A549 (cell line): ENCODE measurements around the gene GNAL. TPM values are rescaled to one million over a fixed set of nuclear protein-coding genes. Genes with fewer than 3 reads are reported as not detected.

ENCODE experiments used
- ATAC-seq, 2 experiments: fragments of 200-7000 bp in 1 of 2; fragments of >200 bp in 1 of 2; cut with Nextera tagmentation in 1 of 2; cut with Tn5 transposase in 1 of 2; 3 replicates each; pipeline versions ENCODE4 v1.8.0 to v1.9.1; 2018 to 2020; ENCODE audit warnings: mild to moderate bottlenecking in 1 of 2, moderate library complexity in 1 of 2
- CTCF ChIA-PET: fragments of 300-600 bp; sonication (Branson Sonifier 250); formaldehyde crosslinking; extraction: SDS; loops from one replicate; lab custom pipeline; 2021; ENCODE audit warnings: antibody characterized with exemption, inconsistent platforms; lab: Yijun Ruan, JAX
- POLR2A ChIA-PET: fragments of 350-600 bp; formaldehyde crosslinking; extraction: SDS; loops from one replicate; lab custom pipeline; 2021; ENCODE audit warnings: antibody characterized with exemption, inconsistent platforms; lab: Yijun Ruan, JAX
- DNase-seq, 2 experiments: peaks; one replicate each; pipeline versions ENCODE4 v3.0.0 to v3.0.0-alpha.2; 2011 to 2016; ENCODE audit warnings: low read depth in 1 of 2, low spot score in 1 of 2
- FAIRE-seq: peaks from 2 replicates; lab custom pipeline; 2011; peaks lifted over from hg19 to GRCh38; lab: Jason Lieb, UNC
- H3K27ac ChIP-seq, 2 experiments: fragments of >200 bp; sonication (Bioruptor Twin); formaldehyde crosslinking; 3 replicates each; pipeline ENCODE4 v1.5.1; 2016 to 2017
- H3K4me1 ChIP-seq: fragments of >200 bp; sonication (Bioruptor Twin); formaldehyde crosslinking; 3 replicates; pipeline ENCODE4 v1.6.1; 2016
- H3K4me2 ChIP-seq: fragments of >200 bp; sonication (Bioruptor Twin); formaldehyde crosslinking; 3 replicates; pipeline ENCODE4 v1.6.1; 2016
- H3K4me3 ChIP-seq: fragments of >200 bp; sonication (Bioruptor Twin); formaldehyde crosslinking; 3 replicates; pipeline ENCODE4 v1.5.1; 2016
- H3K9me3 ChIP-seq: fragments of >200 bp; sonication (Bioruptor Twin); formaldehyde crosslinking; 3 replicates; pipeline ENCODE4 v1.6.1; 2016
- CBX2 ChIP-seq: fragments of 200-600 bp; sonication (generic); IDR thresholded peaks from 2 replicates; pipeline ENCODE4 v1.6.1; 2016; ENCODE audit warnings: low read depth, mild to moderate bottlenecking, borderline replicate concordance
- CEBPB ChIP-seq, 2 experiments: fragments of >200 bp in 1 of 2; sonication (Bioruptor Twin) in 1 of 2; formaldehyde crosslinking in 1 of 2; IDR thresholded peaks; 2 replicates each; pipeline ENCODE4 v1.6.1; 2012 to 2016
- ESRRA ChIP-seq: fragments of 150-350 bp; IDR thresholded peaks from 2 replicates; pipeline ENCODE4 v1.6.1; 2014; ENCODE audit warnings: mild to moderate bottlenecking, low read length, borderline replicate concordance
- FOSB ChIP-seq: fragments of 250-450 bp; sonication (Bioruptor Pico); IDR thresholded peaks from 2 replicates; pipeline ENCODE4 v1.5.0; 2020; ENCODE audit warnings: mild to moderate bottlenecking, moderate library complexity
- HEYL ChIP-seq: fragments of 250-450 bp; sonication (Bioruptor Pico); IDR thresholded peaks from 2 replicates; pipeline ENCODE4 v1.8.0; 2021; ENCODE audit warnings: mild to moderate bottlenecking, moderate library complexity
- HOXA7 ChIP-seq: fragments of 250-450 bp; sonication (Bioruptor Pico); IDR thresholded peaks from 2 replicates; pipeline ENCODE4 v1.5.0; 2020; ENCODE audit warnings: mild to moderate bottlenecking, moderate library complexity
- JUNB ChIP-seq: fragments of >200 bp; sonication (Bioruptor Twin); formaldehyde crosslinking; IDR thresholded peaks from 2 replicates; pipeline ENCODE4 v1.6.1; 2016
- KDM1A ChIP-seq: fragments of 200-600 bp; sonication (generic); IDR thresholded peaks from 2 replicates; pipeline ENCODE4 v1.6.1; 2016; ENCODE audit warnings: low read depth, mild to moderate bottlenecking
- KDM5A ChIP-seq: fragments of 200-600 bp; sonication (generic); IDR thresholded peaks from 2 replicates; pipeline ENCODE4 v1.6.1; 2016; ENCODE audit warnings: antibody characterized with exemption, mild to moderate bottlenecking
- MAZ ChIP-seq: fragments of 150-350 bp; IDR thresholded peaks from 2 replicates; pipeline ENCODE4 v1.6.1; 2014; ENCODE audit warnings: antibody characterized with exemption, low read depth, low read length, borderline replicate concordance
- NFE2L2 ChIP-seq: fragments of 150-350 bp; conservative IDR thresholded peaks from 2 replicates; pipeline ENCODE4 v1.6.1; 2014; ENCODE audit warnings: low read length
- PBX3 ChIP-seq: IDR thresholded peaks from 2 replicates; pipeline ENCODE4 v1.6.1; 2012
- PHF8 ChIP-seq: fragments of 200-600 bp; sonication (generic); IDR thresholded peaks from 2 replicates; pipeline ENCODE4 v1.6.1; 2016; ENCODE audit warnings: low read depth, mild to moderate bottlenecking, antibody characterized with exemption, moderate library complexity, borderline replicate concordance
- POLR2AphosphoS2 ChIP-seq: conservative IDR thresholded peaks from 2 replicates; pipeline ENCODE4 v1.6.1; 2012; ENCODE audit warnings: low read length, improper control_type of control experiment, inconsistent platforms
- RCOR1 ChIP-seq: fragments of 150-350 bp; IDR thresholded peaks from 2 replicates; pipeline ENCODE4 v1.6.1; 2014; ENCODE audit warnings: antibody characterized with exemption, low read length, low read depth
- REST ChIP-seq: fragments of 200-600 bp; sonication (generic); IDR thresholded peaks from 2 replicates; pipeline ENCODE4 v1.6.1; 2016; ENCODE audit warnings: antibody characterized with exemption, mild to moderate bottlenecking, moderate library complexity
- SMC3 ChIP-seq: fragments of >200 bp; sonication (Bioruptor Twin); formaldehyde crosslinking; IDR thresholded peaks from 3 replicates; pipeline ENCODE4 v1.6.1; 2018; ENCODE audit warnings: inconsistent platforms
- TFCP2L1 ChIP-seq: fragments of 250-450 bp; sonication (Bioruptor Pico); IDR thresholded peaks from 2 replicates; pipeline ENCODE4 v1.5.0; 2021; ENCODE audit warnings: mild to moderate bottlenecking
- USF2 ChIP-seq: fragments of 450-650 bp; IDR thresholded peaks from 2 replicates; pipeline ENCODE4 v1.6.1; 2014; ENCODE audit warnings: antibody characterized with exemption
- ZFP36 ChIP-seq: fragments of 450-650 bp; IDR thresholded peaks from 2 replicates; pipeline ENCODE4 v1.6.1; 2014; ENCODE audit warnings: borderline replicate concordance; ENCODE audit not compliant: partially characterized antibody
- ZSCAN20 ChIP-seq: fragments of 250-450 bp; sonication (Bioruptor Pico); IDR thresholded peaks from 2 replicates; pipeline ENCODE4 v1.8.0; 2022; ENCODE audit warnings: mild to moderate bottlenecking, moderate library complexity
- WGBS: methylation state at CpG from one replicate; pipeline ENCODE4 v1.1.6; 2017; ENCODE audit errors: missing lambda C conversion rate; 5-methylcytosine and 5-hydroxymethylcytosine counted together
- polyA plus RNA-seq, 4 experiments: library from polyadenylated mRNA; depleted of rRNA in 3 of 4; stranded (reverse); fragments of >200 nt; fragmentation: RNase III in 1 of 4; extraction: RNeasy Plus Mini Kit Qiagen cat#74134 plus additional on column Dnase treatment in 1 of 4; gene quantifications; 2 replicates in 3 of 4; 3 replicates in 1 of 4; pipeline ENCODE4 v1.2.3, GENCODE V29; 2011 to 2017
- TF ChIP-seq, protein P1 (sequence below): fragments of >200 bp; sonication (Bioruptor Twin); formaldehyde crosslinking; IDR thresholded peaks from 3 replicates; pipeline ENCODE4 v1.6.1; 2016
- TF ChIP-seq, protein P2 (sequence below): IDR thresholded peaks from 2 replicates; pipeline ENCODE4 v1.6.1; 2012

GNAL gene
- polyA plus RNA-seq, 2 of the 4 experiments (the other 2 are of a cell fraction): 5.1 to 12.9 TPM

- WGBS: 87% methylated on average over 2 of the region's 2 CpGs
- FAIRE-seq (no peak), ATAC-seq (no peak), DNase-seq (no peak)
- Histone ChIP-seq H3K4me3 (no peak overlapping the region), H3K9me3 (no peaks in the 10 kb centered on the region), H3K4me1 (peaks cover 18% of the 10 kb centered on the region), H3K4me2 (no peak overlapping the region), H3K27ac (no peak overlapping the region)
- TF ChIP-seq USF2: no peak
- no peak for TF ChIP-seq ESRRA
- no peak for TF ChIP-seq PBX3
- TF ChIP-seq, protein P1, sequence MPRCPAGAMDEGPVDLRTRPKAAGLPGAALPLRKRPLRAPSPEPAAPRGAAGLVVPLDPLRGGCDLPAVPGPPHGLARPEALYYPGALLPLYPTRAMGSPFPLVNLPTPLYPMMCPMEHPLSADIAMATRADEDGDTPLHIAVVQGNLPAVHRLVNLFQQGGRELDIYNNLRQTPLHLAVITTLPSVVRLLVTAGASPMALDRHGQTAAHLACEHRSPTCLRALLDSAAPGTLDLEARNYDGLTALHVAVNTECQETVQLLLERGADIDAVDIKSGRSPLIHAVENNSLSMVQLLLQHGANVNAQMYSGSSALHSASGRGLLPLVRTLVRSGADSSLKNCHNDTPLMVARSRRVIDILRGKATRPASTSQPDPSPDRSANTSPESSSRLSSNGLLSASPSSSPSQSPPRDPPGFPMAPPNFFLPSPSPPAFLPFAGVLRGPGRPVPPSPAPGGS: no peak
- no peak for TF ChIP-seq TFCP2L1
- no peak for TF ChIP-seq PHF8
- no peak for TF ChIP-seq KDM5A
- TF ChIP-seq SMC3: no peak
- TF ChIP-seq CEBPB (IDR thresholded peaks at IDR 0.05): no peak
- no peak for TF ChIP-seq POLR2AphosphoS2
- no peak for TF ChIP-seq CBX2
- TF ChIP-seq KDM1A: no peak
- no peak for TF ChIP-seq NFE2L2
- TF ChIP-seq JUNB: no peak
- no peak for TF ChIP-seq ZSCAN20
- TF ChIP-seq REST: no peak
- no peak for TF ChIP-seq HOXA7
- CTCF ChIA-PET: interaction anchor here (0.9 to 1.8 kb wide), 5 partner anchors 10 to 156 kb away, joined by 3 to 5 read pairs (median 4); no protein-coding TSS in a partner anchor
- POLR2A ChIA-PET: no interaction called here
Measured at GRCh38 chr18:11888726-11889125, 199.7 kb downstream of the GNAL start.

GRCh38 chr18:11889284-11889683 lies 200.2 kb downstream of the GNAL start:
- Histone ChIP-seq H3K4me1 (peaks cover 18% of the 10 kb centered on the region), H3K9me3 (no peaks in the 10 kb centered on the region)
- no peak for FAIRE-seq
- TF ChIP-seq NFE2L2 (no peak), FOSB (CRISPR knock-in tag) (no peak), RCOR1 (no peak), ZFP36 (no peak), HEYL (CRISPR knock-in tag) (no peak), MAZ (no peak)
- TF ChIP-seq, protein P2, sequence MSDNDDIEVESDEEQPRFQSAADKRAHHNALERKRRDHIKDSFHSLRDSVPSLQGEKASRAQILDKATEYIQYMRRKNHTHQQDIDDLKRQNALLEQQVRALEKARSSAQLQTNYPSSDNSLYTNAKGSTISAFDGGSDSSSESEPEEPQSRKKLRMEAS: no peak
- TF ChIP-seq, all 56 proteins: peak for 0
- WGBS: 99% methylated on average over 5 of the region's 5 CpGs
- no peak for DNase-seq
- no peak for ATAC-seq
- ChIA-PET CTCF (interaction anchor here (1.5 to 1.8 kb wide), 4 partner anchors 11 to 156 kb away, joined by 3 to 5 read pairs (median 4); no protein-coding TSS in a partner anchor), POLR2A (no interaction called here)
- Histone ChIP-seq H3K27ac (no peak overlapping the region), H3K4me3 (no peak overlapping the region), H3K4me2 (no peak overlapping the region)
